Neural progenitor cell (in vitro differentiated cells): Measurements from ENCODE around the gene DHTKD1.

Source experiments
- CTCF ChIP-seq: fragments of 200-600 bp; sonication (generic); IDR thresholded peaks from 2 replicates; pipeline ENCODE4 v1.5.1; 2017; ENCODE audit warnings: antibody characterized with exemption, mild to moderate bottlenecking
- EZH2 ChIP-seq: fragments of 200-600 bp; sonication (generic); IDR thresholded peaks from 2 replicates; pipeline ENCODE4 v1.6.1; 2017; ENCODE audit warnings: antibody characterized with exemption, mild to moderate bottlenecking, moderate library complexity

- TF ChIP-seq EZH2: no peak
- TF ChIP-seq CTCF: no peak
These were observed 20.2 kb downstream of the DHTKD1 start for GRCh38 chr10:12088919-12089318.
